GM21367 (cell line): ENCODE data around the gene KLHL21.
A peak's percentile ranks its signal among the peaks of the same experiment; 100 is the strongest.

Source experiments
- ATAC-seq: cut with Tn5 transposase; IDR thresholded peaks from one replicate; pipeline ENCODE4 v1.9.1; 2021; ENCODE audit not compliant: unreplicated experiment

KLHL21 gene

DNA sequence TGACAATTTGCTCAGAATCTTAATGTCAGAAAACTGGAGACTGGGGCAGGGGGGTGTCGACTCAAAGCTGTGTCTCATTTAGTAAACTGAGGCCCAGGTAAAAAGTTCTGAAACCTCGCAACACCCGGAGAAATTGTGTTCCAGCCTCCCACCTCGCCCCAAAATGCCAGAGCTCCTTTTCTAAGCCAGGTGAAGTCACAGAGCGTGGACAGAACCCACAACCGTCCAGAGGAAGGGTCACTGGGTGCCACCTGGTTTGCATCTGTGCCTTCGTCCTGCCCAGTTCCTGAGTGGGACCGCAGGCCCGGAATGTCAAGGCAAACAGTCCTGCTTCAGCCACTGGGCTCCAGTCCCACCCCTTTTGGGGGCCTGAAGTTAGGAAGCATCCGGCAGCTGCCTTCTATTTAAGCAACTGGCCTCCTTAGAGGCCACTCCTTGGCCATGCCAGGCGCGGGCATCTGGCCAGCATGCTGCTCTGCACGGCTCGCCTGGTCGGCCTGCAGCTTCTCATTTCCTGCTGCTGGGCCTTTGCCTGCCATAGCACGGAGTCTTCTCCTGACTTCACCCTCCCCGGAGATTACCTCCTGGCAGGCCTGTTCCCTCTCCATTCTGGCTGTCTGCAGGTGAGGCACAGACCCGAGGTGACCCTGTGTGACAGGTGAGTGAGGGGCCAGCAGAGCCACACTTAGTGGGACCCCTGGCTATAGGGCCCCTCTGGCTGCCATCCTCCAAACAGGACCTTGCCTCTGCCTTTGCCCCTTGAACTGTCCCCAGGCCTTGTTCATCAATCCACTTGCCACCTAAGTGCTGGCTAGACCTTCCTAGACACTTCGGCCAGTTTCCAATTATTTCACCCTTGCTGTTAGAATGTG is 47.5 kb downstream of the KLHL21 start, which contains the start of gene TAS1R1:
Gene TAS1R1 (plus strand): TSS at position 401 of the 872 bp plus-strand sequence. CDS start 67 bp downstream, at position 468.
- no peak for ATAC-seq

DNA sequence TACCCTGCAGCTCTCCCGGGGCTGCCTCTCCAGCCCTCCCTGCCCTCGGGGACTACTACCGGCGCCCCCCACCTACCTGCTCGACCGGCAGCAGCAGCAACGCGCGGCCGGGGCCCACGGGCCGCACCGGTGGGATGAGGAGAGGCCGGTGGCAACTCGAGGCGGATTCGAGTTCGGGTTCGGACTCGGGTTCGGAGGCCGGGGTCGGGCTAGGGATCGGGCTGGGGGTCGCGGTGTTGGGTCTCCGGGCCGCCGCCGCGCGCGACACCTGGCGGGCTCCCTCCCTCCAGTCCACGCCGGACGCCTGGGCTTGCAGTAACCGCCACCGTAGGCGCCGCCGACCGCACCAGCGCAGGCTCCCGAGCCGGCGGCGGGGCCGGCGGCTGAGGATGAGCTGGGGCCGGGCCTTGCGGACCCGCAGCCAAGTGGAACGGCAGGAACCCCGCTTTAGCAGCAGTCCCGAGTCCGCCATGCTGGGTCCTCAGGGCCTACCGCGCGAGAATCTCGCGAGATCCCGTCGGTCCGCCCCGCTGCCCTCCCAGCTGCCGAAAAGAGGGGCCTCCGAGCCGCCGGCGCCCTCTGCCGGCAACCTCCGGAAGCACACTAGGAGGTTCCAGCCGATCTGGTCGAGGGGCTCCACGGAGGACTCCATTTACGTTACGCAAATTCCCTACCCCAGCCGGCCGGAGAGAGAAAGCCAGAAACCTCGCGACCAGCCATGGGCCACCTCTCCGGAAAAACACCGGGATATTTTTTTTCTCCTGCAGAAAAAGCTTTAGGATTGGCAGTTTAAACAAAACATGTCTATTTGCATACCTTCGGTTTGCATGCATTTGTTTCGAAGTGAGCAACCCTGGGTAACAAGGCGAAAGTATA is 48.4 kb downstream of the KLHL21 start, which contains the start of gene NOL9:
Gene NOL9 (minus strand): TSS at position 483 of the 876 bp plus-strand sequence. CDS start 11 bp downstream, at position 472.
- peak; percentile 87 for ATAC-seq

DNA sequence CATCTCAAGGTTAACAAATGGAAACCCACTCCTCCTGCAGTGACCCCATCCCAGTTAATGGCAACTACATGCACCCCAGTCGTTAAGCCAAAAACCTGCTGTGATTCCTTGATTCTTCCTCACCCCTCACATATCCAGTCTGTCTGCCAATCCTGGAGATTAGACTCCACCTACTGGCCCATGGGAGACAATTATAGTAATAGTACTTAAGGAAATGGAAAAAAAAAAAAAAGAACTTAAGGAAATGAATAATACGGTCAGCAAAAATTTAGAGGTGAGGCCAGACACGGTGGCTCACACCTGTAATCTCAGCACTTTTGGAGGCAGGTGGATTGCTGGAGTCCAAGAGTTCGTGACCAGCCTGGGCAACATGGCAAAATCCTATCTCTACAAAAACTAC is 55.4 kb downstream of the KLHL21 start:
- ATAC-seq = no peak

DNA sequence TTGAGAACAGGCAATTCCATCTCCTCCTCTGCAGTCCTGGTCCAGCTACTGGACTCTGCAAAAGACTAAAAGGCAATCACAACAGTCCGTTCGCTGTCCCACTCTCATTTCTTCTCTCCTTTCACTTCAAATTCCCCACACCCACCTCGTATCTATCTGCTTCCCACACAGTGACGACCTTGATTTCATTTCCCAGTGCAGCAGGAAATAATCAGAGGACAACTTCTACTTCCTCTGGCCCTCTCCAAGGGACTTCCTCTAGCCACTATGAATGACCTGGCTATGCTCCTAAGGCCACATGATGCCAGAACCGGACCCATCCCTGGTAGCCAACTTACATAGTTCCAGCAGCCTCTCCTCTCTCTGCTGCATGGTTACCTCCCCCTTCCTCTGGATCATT is 56.3 kb downstream of the KLHL21 start:
- no peak for ATAC-seq

DNA sequence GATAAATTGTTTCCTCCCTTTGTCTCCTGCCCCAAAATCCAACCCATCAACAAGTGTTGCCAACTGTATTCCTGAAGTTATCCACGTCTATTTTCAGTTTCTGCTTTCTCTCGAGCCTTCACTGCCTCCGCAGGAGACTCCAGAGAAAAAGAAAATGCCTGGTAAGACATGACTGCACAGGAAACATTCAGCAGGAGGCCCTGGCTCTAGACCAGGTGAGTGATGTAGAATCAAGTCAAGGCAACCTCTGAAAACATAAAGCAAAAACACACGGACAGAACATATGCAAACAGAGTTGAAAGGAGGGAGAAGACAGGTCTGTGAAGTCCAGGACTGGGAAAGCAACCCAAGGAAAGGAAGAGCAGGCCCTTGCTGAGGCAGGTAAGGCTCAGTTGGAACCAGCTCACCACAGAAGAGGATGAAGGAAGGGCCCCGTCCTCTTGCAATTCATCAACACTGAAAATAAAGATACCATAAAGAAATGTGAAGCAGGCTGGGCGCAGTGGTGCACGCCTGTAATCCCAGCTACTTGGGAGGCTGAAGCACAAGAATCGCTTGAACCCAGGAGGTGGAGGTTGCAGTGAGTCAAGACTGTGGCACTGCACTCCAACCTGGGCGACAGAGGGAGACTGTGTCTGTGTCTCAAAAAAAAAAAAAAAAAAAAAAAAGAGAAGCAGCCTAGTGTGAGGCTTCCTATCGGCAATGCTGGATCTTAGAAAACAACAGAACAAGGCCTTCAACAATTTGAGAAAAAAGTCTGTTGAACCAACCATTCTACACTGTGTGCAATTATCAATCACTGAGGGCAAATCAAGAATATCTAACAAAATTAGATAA is 57.2 kb downstream of the KLHL21 start:
- ATAC-seq = no peak

DNA sequence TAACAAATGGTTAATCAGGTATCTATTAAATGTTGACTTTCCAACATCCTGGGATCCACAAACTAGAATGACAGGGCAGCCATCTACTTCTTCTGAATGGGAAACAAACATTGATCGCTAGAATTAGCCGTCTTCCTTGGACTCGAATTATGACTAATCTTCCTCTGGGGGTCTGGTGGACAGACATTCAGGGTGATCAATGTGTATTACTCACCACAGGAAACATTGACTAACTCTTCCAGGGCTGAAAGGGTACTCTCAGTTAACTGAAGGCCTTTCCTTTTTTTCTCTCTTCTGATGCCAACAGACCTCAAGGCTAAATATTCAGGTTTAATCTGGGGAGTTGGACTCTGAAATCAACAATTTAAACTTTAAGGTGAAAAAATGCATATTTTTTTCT is 57.8 kb downstream of the KLHL21 start:
- no peak for ATAC-seq
